ENCODE results near the gene SLC22A14. TPM values are rescaled to one million over a fixed set of nuclear protein-coding genes. Genes with fewer than 3 reads are reported as not detected.

Gene SLC22A14
- total and polyA plus RNA-seq, 9 of the 15 experiments (the other 6 are each of a cell fraction or from before 2014, with no cell fraction given) = 0.03 to 0.07 TPM; not detected in 7

- TF ChIP-seq JUND (IDR thresholded peaks at IDR 0.05; ENCODE audit: borderline replicate concordance, low read depth, low read length) (no peak), JUND (tag; IDR thresholded peaks at IDR 0.05; ENCODE audit: borderline replicate concordance, low read depth, low read length) (no peak), CTCFL (IDR thresholded peaks at IDR 0.05; ENCODE audit: borderline replicate concordance, insufficient read depth, low read depth, low read length, poor library complexity, severe bottlenecking) (peak; percentile 54), ZNF644 (tag; IDR thresholded peaks at IDR 0.05; ENCODE audit: low read depth) (no peak), SP2 (IDR thresholded peaks at IDR 0.05; ENCODE audit: extremely low read depth, low read depth, low read length, poor library complexity, severe bottlenecking) (no peak), SMAD2 (IDR thresholded peaks at IDR 0.05; ENCODE audit: low read depth, low read length) (no peak)
- TF ChIP-seq, protein P1, sequence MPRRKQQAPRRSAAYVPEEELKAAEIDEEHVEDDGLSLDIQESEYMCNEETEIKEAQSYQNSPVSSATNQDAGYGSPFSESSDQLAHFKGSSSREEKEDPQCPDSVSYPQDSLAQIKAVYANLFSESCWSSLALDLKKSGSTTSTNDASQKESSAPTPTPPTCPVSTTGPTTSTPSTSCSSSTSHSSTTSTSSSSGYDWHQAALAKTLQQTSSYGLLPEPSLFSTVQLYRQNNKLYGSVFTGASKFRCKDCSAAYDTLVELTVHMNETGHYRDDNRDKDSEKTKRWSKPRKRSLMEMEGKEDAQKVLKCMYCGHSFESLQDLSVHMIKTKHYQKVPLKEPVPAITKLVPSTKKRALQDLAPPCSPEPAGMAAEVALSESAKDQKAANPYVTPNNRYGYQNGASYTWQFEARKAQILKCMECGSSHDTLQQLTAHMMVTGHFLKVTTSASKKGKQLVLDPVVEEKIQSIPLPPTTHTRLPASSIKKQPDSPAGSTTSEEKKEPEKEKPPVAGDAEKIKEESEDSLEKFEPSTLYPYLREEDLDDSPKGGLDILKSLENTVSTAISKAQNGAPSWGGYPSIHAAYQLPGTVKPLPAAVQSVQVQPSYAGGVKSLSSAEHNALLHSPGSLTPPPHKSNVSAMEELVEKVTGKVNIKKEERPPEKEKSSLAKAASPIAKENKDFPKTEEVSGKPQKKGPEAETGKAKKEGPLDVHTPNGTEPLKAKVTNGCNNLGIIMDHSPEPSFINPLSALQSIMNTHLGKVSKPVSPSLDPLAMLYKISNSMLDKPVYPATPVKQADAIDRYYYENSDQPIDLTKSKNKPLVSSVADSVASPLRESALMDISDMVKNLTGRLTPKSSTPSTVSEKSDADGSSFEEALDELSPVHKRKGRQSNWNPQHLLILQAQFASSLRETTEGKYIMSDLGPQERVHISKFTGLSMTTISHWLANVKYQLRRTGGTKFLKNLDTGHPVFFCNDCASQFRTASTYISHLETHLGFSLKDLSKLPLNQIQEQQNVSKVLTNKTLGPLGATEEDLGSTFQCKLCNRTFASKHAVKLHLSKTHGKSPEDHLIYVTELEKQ (CRISPR knock-in tag; IDR thresholded peaks at IDR 0.05) = no peak
- TF ChIP-seq, protein P2, sequence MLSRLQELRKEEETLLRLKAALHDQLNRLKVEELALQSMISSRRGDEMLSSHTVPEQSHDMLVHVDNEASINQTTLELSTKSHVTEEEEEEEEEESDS (CRISPR knock-in tag; IDR thresholded peaks at IDR 0.05) = no peak
Measured at GRCh38 chr3:38281895-38282686, at the start of gene SLC22A14 (continued).

Data from K562 (cell line).